Measurements from ENCODE around the gene GNPAT.

DNA sequence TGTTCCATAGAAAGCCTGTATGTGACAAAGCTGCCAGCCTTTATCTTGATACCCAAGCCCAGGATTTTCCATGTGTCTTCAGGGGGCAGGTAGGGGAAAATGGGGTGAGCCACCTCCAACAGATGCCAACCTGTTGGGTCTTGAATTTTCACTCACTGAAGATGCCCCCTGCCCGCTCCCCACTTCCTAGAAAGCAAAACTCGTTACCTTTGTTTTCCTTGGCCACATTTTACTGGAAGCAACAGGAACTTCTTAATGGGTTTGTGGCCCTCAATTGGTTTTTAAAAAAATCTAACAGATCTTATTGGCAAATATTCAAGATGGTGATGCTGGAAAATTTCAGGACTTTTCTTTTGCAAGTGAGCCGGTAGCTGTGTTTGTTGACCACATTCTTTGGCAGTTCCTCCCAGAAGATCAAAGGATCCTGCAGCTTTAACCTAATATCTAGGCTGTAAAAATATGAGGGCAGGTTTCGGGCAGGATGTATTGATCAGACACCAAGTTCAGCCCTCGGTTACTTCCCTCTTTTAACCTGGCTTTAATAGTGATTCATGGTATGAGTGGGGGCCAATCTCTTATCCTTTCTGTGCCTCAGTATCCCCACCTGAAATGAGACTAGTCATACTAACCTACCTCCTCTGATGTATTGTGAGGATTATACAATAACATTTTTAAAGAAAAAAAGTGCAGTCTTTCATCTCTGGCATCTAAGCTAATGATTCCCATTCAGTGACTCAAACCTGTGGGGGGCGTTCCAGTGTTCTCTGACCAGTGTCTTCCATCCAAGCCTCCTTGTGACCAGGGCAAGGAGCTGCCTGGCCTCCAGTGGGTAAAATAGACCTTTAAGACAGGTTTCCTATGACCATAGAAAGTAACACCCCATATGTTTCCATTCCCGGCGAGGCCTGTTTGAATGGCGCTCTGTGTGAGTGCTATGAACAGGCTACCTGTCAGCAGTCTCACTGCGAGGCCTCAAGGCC, 21.3 kb upstream of the GNPAT start:
- no peak for TF ChIP-seq EZH2 (IDR thresholded peaks at IDR 0.05; ENCODE audit: insufficient read depth, poor library complexity, severe bottlenecking)
- TF ChIP-seq EZH2phosphoT487 (IDR thresholded peaks at IDR 0.05; ENCODE audit: insufficient read depth, low read depth): no peak
